ENCODE measurements around the gene C19orf44.

The C19orf44 gene

DNA sequence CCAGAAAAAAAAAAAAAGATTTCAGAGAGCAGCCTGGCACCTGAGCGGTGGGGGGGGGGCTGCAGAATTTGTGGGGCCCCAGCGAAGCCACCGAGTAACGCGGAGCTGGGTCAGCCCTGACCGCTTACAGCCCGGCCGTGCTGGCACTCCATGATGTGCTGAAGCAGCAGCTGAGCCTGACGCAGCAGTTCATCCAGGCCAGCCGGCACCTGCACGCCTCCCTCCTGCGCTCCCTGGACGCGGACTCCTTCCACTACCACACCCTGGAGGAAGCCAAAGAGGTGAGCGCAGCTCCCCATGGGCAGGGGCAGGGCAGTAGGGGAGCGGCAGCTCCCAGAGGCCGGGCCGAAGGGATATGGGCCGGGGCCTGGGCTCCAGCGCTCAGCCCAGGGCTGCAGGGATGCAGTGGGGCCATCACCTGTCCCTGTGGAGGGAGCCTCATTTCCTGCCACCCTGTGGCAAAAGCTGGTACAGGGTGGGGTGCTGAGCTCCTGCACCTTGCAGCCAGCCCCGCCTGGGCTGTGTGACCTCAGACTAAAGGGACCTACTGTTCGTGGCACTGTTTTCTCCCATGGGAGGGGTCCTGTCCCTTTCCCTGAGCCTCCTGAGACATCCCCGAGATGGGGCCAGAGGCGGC lies 18.3 kb downstream of the C19orf44 start:
- TF ChIP-seq, protein P1, sequence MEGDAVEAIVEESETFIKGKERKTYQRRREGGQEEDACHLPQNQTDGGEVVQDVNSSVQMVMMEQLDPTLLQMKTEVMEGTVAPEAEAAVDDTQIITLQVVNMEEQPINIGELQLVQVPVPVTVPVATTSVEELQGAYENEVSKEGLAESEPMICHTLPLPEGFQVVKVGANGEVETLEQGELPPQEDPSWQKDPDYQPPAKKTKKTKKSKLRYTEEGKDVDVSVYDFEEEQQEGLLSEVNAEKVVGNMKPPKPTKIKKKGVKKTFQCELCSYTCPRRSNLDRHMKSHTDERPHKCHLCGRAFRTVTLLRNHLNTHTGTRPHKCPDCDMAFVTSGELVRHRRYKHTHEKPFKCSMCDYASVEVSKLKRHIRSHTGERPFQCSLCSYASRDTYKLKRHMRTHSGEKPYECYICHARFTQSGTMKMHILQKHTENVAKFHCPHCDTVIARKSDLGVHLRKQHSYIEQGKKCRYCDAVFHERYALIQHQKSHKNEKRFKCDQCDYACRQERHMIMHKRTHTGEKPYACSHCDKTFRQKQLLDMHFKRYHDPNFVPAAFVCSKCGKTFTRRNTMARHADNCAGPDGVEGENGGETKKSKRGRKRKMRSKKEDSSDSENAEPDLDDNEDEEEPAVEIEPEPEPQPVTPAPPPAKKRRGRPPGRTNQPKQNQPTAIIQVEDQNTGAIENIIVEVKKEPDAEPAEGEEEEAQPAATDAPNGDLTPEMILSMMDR (IDR thresholded peaks at IDR 0.05; ENCODE audit: low read depth, low read length), result no peak
- peaks cover 68% of the 10 kb centered on the region for H3K36me3 ChIP-seq
- H3K27me3 ChIP-seq, result no peaks in the 10 kb centered on the region
- no peaks in the 10 kb centered on the region for H3K9me3 ChIP-seq
- H3K4me3 ChIP-seq (ENCODE audit: low read depth, low read length), result no peak overlapping the region
- no peak for DNase-seq
- no peaks in the 10 kb centered on the region for H3K4me1 ChIP-seq

DNA sequence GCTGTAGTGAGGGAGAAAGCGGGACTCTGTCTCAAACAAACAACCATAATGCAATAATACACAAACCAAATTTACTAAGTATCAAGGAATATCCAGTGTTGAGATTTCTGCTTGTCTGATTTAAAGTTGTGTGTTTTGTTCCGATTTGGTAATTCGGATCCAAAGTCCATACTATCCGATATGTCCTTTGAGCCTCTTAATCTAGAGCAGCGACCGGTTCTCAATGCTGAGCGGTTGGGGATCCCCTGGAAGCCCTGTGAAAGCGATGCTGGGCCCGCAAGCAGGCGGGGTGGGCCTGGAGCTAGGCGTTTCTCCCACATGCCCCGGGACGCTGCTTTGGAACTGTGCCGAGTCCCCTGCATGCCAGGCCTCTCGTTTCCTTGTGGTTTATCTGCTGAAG lies 20.2 kb downstream of the C19orf44 start:
- no peak overlapping the region for H3K4me3 ChIP-seq (ENCODE audit: low read depth, low read length)
- no peaks in the 10 kb centered on the region for H3K27me3 ChIP-seq
- H3K36me3 ChIP-seq, result peaks cover 71% of the 10 kb centered on the region
- TF ChIP-seq, protein P1 (IDR thresholded peaks at IDR 0.05; ENCODE audit: low read depth, low read length), result no peak
- no peaks in the 10 kb centered on the region for H3K4me1 ChIP-seq
- DNase-seq, result no peak
- H3K9me3 ChIP-seq, result no peaks in the 10 kb centered on the region

DNA sequence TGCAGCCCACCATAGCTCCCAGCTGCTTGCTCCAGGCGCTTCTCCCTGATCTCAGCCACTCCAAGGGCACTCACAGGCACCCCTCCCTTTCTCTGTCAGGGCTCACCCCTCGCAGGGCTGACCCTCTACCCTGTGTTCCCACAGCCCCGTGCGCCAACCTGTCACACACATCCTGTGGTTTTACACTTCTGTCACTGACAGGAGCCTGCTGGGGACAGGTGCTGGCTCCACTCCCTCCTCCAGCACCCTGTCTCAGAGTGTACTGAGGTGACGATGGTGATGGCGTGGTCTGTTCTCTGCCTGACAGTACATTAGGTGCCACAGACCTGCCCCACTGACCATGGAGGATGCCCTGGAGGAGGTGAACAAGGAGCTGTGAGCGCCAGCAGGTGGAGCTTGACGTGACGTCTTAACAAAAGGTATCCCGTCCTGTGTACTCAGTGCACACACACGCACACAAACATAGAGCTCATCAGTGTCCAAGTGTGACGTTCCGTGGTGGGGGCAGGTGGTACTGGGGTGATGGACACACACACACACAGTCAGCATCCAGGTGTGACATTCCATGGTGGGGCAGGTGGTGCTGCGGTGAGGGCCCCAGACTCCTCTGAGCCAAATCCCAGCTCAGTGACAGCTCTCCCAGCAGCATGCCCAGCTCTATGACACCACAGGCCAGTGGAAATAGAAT lies 20.9 kb downstream of the C19orf44 start:
- H3K27me3 ChIP-seq, result no peaks in the 10 kb centered on the region
- DNase-seq, result no peak
- H3K4me1 ChIP-seq, result no peaks in the 10 kb centered on the region
- no peaks in the 10 kb centered on the region for H3K9me3 ChIP-seq
- H3K4me3 ChIP-seq (ENCODE audit: low read depth, low read length), result no peak overlapping the region
- H3K36me3 ChIP-seq, result peaks cover 76% of the 10 kb centered on the region
- TF ChIP-seq, protein P1 (IDR thresholded peaks at IDR 0.05; ENCODE audit: low read depth, low read length), result no peak

DNA sequence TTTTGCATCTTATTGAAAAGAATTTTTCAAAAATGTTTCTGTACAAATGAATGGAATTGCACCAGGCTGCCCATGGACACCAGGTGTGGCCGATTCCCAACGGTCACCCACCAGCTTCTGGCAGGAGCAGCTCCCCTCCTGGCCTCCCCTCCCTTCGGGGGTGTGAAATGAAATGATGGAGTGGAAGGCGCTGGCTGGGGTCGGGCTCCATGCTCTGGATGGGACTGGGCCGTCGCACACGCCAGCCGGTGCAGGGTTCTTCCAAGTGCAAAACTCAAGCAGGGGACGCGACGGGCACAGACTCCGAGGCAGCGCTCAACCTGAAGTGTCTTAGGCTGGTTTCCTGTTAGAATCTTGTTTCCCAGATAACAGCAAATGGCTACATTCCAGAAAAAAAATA lies 21.9 kb downstream of the C19orf44 start:
- Histone ChIP-seq H3K4me3 (ENCODE audit: low read depth, low read length) (no peak overlapping the region), H3K4me1 (no peaks in the 10 kb centered on the region), H3K27me3 (no peaks in the 10 kb centered on the region), H3K9me3 (no peaks in the 10 kb centered on the region), H3K36me3 (peaks cover 78% of the 10 kb centered on the region)
- DNase-seq, result no peak
- TF ChIP-seq, protein P1 (IDR thresholded peaks at IDR 0.05; ENCODE audit: low read depth, low read length), result no peak

DNA sequence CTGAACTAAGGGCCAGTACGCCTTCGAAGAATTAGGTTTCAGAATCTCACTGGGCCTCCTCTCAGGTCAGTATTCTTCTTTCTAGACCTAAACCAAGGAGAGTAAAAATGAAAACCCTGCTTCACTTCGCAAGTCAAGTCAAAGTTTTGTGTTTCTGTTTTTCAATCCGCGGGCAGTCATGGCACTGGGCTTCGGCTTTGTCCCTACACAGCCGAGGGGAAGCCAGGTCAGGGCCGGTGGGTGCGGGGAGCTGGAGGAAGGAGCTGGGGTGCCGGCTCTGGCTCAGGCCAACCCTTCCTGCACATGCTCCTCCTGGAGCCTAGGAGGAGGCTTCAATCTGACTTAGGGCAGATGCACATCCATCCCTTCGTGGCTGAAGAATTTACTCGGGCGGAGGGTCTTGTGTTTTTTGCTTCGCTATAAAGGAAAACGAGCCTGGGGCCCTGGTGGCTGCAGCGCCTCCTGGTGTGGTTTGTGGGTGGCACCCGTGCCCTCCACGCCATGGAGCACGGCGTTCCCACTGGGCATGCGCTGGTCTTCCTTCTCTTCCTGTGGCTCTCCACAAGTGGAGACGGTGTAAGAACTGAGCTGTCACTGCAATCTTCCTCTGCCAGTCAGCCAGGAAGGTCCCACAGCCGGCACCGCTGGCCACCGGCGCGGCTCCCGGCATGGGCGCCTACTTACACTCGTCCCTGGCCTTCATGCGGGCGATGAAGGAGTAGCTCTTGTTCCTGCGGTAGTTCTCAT lies 22.5 kb downstream of the C19orf44 start:
- Histone ChIP-seq H3K9me3 (no peaks in the 10 kb centered on the region), H3K4me1 (no peaks in the 10 kb centered on the region), H3K36me3 (peaks cover 78% of the 10 kb centered on the region), H3K4me3 (ENCODE audit: low read depth, low read length) (no peak overlapping the region), H3K27me3 (no peaks in the 10 kb centered on the region)
- TF ChIP-seq, protein P1 (IDR thresholded peaks at IDR 0.05; ENCODE audit: low read depth, low read length), result peak; percentile 29; the same call in 1 of the 2 replicates
- no peak for DNase-seq
